SK-N-SH (cell line): ENCODE data around the gene SLC12A6. TPM values are rescaled to one million over a fixed set of nuclear protein-coding genes. Genes with fewer than 3 reads are reported as not detected.

Source experiments
- CTCF ChIA-PET: fragments of 300-600, 350-600 bp; formaldehyde crosslinking; extraction: SDS; loops from one replicate; lab custom pipeline; 2021; lab: Yijun Ruan, JAX
- POLR2A ChIA-PET: fragments of 350-600 bp; sonication (Branson Sonifier 250); formaldehyde crosslinking; extraction: SDS; loops from one replicate; lab custom pipeline; 2020; ENCODE audit warnings: antibody characterized with exemption, inconsistent platforms; lab: Yijun Ruan, JAX
- DNase-seq: peaks from one replicate; pipeline ENCODE4 v3.0.0; 2012
- H2AFZ ChIP-seq: fragments of 200-600 bp; sonication (generic); 2 replicates; pipeline ENCODE4 v1.8.1; 2016; ENCODE audit warnings: antibody characterized with exemption, mild to moderate bottlenecking, low read depth
- H3F3A ChIP-seq: fragments of 200-600 bp; sonication (generic); replicated peaks from 2 replicates; pipeline ENCODE3; 2016; ENCODE audit warnings: antibody characterized with exemption, mild to moderate bottlenecking; ENCODE audit not compliant: insufficient read depth
- H3K27ac ChIP-seq, 2 experiments: fragments of 200-500 bp in 1 of 2; fragments of 200-600 bp in 1 of 2; sonication (Bioruptor generic) in 1 of 2; sonication (generic), shearing (Covaris generic) in 1 of 2; 2 replicates each; pipeline versions ENCODE4 v1.5.1 to v1.6.1; 2014 to 2016; ENCODE audit warnings: low read depth in 2 of 2, inconsistent platforms in 1 of 2, low read length in 1 of 2, mild to moderate bottlenecking in 1 of 2, mixed read lengths in 1 of 2
- H3K27me3 ChIP-seq: fragments of 200-600 bp; sonication (generic), shearing (Covaris generic); 2 replicates; pipeline ENCODE4 v1.6.1; 2016; ENCODE audit warnings: mixed run types; ENCODE audit not compliant: insufficient read depth
- H3K36me3 ChIP-seq, 2 experiments: fragments of 200-500 bp in 1 of 2; fragments of 200-600 bp in 1 of 2; sonication (Bioruptor generic) in 1 of 2; sonication (generic) in 1 of 2; replicated peaks in 1 of 2; 2 replicates each; pipeline versions ENCODE3 to v1.5.1; 2014 to 2016; ENCODE audit warnings: low read length in 1 of 2, mild to moderate bottlenecking in 1 of 2; ENCODE audit not compliant: insufficient read depth in 2 of 2, control insufficient read depth in 1 of 2
- H3K4me1 ChIP-seq, 2 experiments: fragments of 200-500 bp in 1 of 2; fragments of 200-600 bp in 1 of 2; sonication (Bioruptor generic) in 1 of 2; sonication (generic), shearing (Covaris generic) in 1 of 2; 2 replicates each; pipeline versions ENCODE4 v1.5.1 to v1.6.1; 2014 to 2016; ENCODE audit warnings: low read depth in 1 of 2, low read length in 1 of 2, mixed run types in 1 of 2; ENCODE audit not compliant: insufficient read depth in 2 of 2, control insufficient read depth in 1 of 2
- H3K4me2 ChIP-seq: fragments of 200-600 bp; sonication (generic), shearing (Covaris generic); 2 replicates; pipeline ENCODE4 v1.6.1; 2017; ENCODE audit warnings: mixed run types
- H3K4me3 ChIP-seq, 2 experiments: fragments of 200-500 bp in 1 of 2; fragments of 200-600 bp in 1 of 2; sonication (Bioruptor generic) in 1 of 2; sonication (generic), shearing (Covaris generic) in 1 of 2; 2 replicates each; pipeline versions ENCODE4 v1.5.1 to v1.8.1; 2014 to 2016; ENCODE audit warnings: low read depth in 2 of 2, inconsistent platforms in 1 of 2, low read length in 1 of 2, mild to moderate bottlenecking in 1 of 2, mixed read lengths in 1 of 2, moderate library complexity in 1 of 2
- H3K79me2 ChIP-seq: fragments of 200-600 bp; sonication (generic); 2 replicates; pipeline ENCODE4 v1.8.1; 2017; ENCODE audit warnings: mild to moderate bottlenecking; ENCODE audit not compliant: insufficient read depth
- H3K9ac ChIP-seq: fragments of 200-600 bp; sonication (generic); 2 replicates; pipeline ENCODE4 v1.6.1; 2017; ENCODE audit warnings: mixed run types
- H3K9me2 ChIP-seq: fragments of 200-600 bp; sonication (generic); 2 replicates; pipeline ENCODE4 v1.6.1; 2017; ENCODE audit warnings: mixed run types
- H3K9me3 ChIP-seq: fragments of 200-600 bp; sonication (generic); 2 replicates; pipeline ENCODE4 v1.6.1; 2017; ENCODE audit warnings: mixed run types, mild to moderate bottlenecking, moderate library complexity
- H4K20me1 ChIP-seq: fragments of 200-600 bp; sonication (generic); 2 replicates; pipeline ENCODE4 v1.6.1; 2017; ENCODE audit warnings: mild to moderate bottlenecking, mixed run types; ENCODE audit not compliant: insufficient read depth
- CHD2 ChIP-seq: fragments of 150-350 bp; IDR thresholded peaks from 2 replicates; pipeline ENCODE4 v1.6.1; 2018; ENCODE audit warnings: low read length; ENCODE audit not compliant: partially characterized antibody
- ELF1 ChIP-seq: IDR thresholded peaks from 2 replicates; pipeline ENCODE4 v1.4.0; 2012
- FOSL2 ChIP-seq: IDR thresholded peaks from 2 replicates; pipeline ENCODE4 v1.4.0; 2012; ENCODE audit warnings: low read depth, mild to moderate bottlenecking, moderate library complexity, borderline replicate concordance
- IRF3 ChIP-seq: fragments of 150-350 bp; IDR thresholded peaks from 2 replicates; pipeline ENCODE4 v1.6.1; 2016; ENCODE audit warnings: mild to moderate bottlenecking, low read depth, low read length
- JUND ChIP-seq: IDR thresholded peaks from 2 replicates; pipeline ENCODE4 v1.4.0; 2012
- MAX ChIP-seq: IDR thresholded peaks from 2 replicates; pipeline ENCODE4 v1.4.0; 2012; ENCODE audit warnings: low read depth
- MXI1 ChIP-seq: IDR thresholded peaks from 2 replicates; pipeline ENCODE4 v1.6.1; 2012; ENCODE audit warnings: mild to moderate bottlenecking, low read depth, low read length, improper control_type of control experiment
- POLR2AphosphoS5 ChIP-seq: IDR thresholded peaks from 2 replicates; pipeline ENCODE4 v1.6.1; 2012; ENCODE audit warnings: low read depth, low read length
- TAF1 ChIP-seq: IDR thresholded peaks from 2 replicates; pipeline ENCODE4 v1.6.1; 2012; ENCODE audit warnings: low read depth, mild to moderate bottlenecking, low read length, moderate library complexity, borderline replicate concordance
- TEAD4 ChIP-seq: IDR thresholded peaks from 2 replicates; pipeline ENCODE4 v1.4.0; 2012; ENCODE audit warnings: mild to moderate bottlenecking, borderline replicate concordance; ENCODE audit not compliant: insufficient read depth
- WGBS: methylation state at CpG from one replicate; pipeline ENCODE4 v1.1.6; 2017; ENCODE audit warnings: low lambda C conversion rate; 5-methylcytosine and 5-hydroxymethylcytosine counted together
- polyA plus RNA-seq, 3 experiments: library from polyadenylated mRNA; depleted of rRNA; stranded (reverse); fragments of >200 nt; gene quantifications; 2 replicates each; pipeline ENCODE4 v1.2.3, GENCODE V29; 2012
- TF ChIP-seq, protein P1 (sequence below): IDR thresholded peaks from 2 replicates; pipeline ENCODE4; 2012
- TF ChIP-seq, protein P2 (sequence below): fragments of 200-600 bp; sonication (generic); IDR thresholded peaks from 2 replicates; pipeline ENCODE4 v1.6.1; 2017; ENCODE audit warnings: antibody characterized with exemption, mild to moderate bottlenecking, moderate library complexity
- TF ChIP-seq, protein P3 (sequence below): IDR thresholded peaks from 2 replicates; pipeline ENCODE4 v1.4.0; 2012; ENCODE audit warnings: low read depth, borderline replicate concordance

Gene SLC12A6
- polyA plus RNA-seq, 1 of the 3 experiments (the other 2 are of a cell fraction): 7.7 TPM

GRCh38 chr15:34332553-34333120 lies 4.9 kb downstream of the SLC12A6 start:
- H2AFZ ChIP-seq: no peak overlapping the region
- H3K27me3 ChIP-seq: no peaks in the 10 kb centered on the region
- ChIA-PET CTCF (interaction anchor here (1.1 kb wide), 1 partner anchor 10 kb away, joined by 5 read pairs; the partner anchor contains the start of genes NOP10 and NUTM1), POLR2A (no interaction called here)
- WGBS: 88% methylated on average over 6 of the region's 6 CpGs
- DNase-seq: no peak
- H3K9ac ChIP-seq: no peak overlapping the region
- peaks cover 30% of the 10 kb centered on the region for H3K79me2 ChIP-seq
- H3K4me2 ChIP-seq: no peak overlapping the region
- no peaks in the 10 kb centered on the region for H3F3A ChIP-seq
- H3K9me3 ChIP-seq: no peaks in the 10 kb centered on the region
- H4K20me1 ChIP-seq: no peaks in the 10 kb centered on the region
- TF ChIP-seq ELF1: no peak
- TF ChIP-seq, all 33 proteins: peak for 0
- H3K4me1 ChIP-seq: peaks cover 10 to 22% of the 10 kb centered on the region in 2 experiments; a peak in 3 of 4 replicates
- H3K9me2 ChIP-seq: no peaks in the 10 kb centered on the region
- no peak overlapping the region for H3K27ac ChIP-seq
- H3K4me3 ChIP-seq: no peak overlapping the region
- H3K36me3 ChIP-seq: no peaks in the 10 kb centered on the region

GRCh38 chr15:34331809-34332208 lies 5.8 kb downstream of the SLC12A6 start:
- Histone ChIP-seq H3K9me3 (no peaks in the 10 kb centered on the region), H3K9me2 (no peaks in the 10 kb centered on the region), H3K4me1 (peaks cover 7 to 19% of the 10 kb centered on the region in 2 experiments; a peak in 3 of 4 replicates), H4K20me1 (no peaks in the 10 kb centered on the region), H3K4me2 (no peak overlapping the region), H3K36me3 (no peaks in the 10 kb centered on the region), H3K27ac (no peak overlapping the region), H3K27me3 (no peaks in the 10 kb centered on the region), H2AFZ (no peak overlapping the region), H3F3A (no peaks in the 10 kb centered on the region), H3K79me2 (peaks cover 29% of the 10 kb centered on the region), H3K4me3 (no peak overlapping the region), H3K9ac (no peak overlapping the region)
- POLR2A ChIA-PET: no interaction called here
- CTCF ChIA-PET: no interaction called here
- no peak for TF ChIP-seq MXI1
- TF ChIP-seq, protein P1, sequence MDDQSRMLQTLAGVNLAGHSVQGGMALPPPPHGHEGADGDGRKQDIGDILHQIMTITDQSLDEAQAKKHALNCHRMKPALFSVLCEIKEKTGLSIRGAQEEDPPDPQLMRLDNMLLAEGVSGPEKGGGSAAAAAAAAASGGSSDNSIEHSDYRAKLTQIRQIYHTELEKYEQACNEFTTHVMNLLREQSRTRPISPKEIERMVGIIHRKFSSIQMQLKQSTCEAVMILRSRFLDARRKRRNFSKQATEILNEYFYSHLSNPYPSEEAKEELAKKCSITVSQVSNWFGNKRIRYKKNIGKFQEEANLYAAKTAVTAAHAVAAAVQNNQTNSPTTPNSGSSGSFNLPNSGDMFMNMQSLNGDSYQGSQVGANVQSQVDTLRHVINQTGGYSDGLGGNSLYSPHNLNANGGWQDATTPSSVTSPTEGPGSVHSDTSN: no peak
- 94% methylated on average over 2 of the region's 2 CpGs for WGBS
- DNase-seq: no peak

GRCh38 chr15:34330279-34330678 lies 7.3 kb downstream of the SLC12A6 start:
- DNase-seq: no peak
- no peak overlapping the region for H2AFZ ChIP-seq
- ChIA-PET CTCF (interaction anchor here (0.7 to 2.5 kb wide), 3 partner anchors 37 to 441 kb away, joined by 3 to 13 read pairs (median 7); partner anchors contain the start of gene LPCAT4), POLR2A (interaction anchor here (2.3 kb wide), 1 partner anchor 8 kb away, joined by 13 read pairs; the partner anchor contains the start of gene SLC12A6)
- no peaks in the 10 kb centered on the region for H3F3A ChIP-seq
- no peak overlapping the region for H3K27ac ChIP-seq
- H3K9me3 ChIP-seq: no peaks in the 10 kb centered on the region
- H3K9ac ChIP-seq: no peak overlapping the region
- no peaks in the 10 kb centered on the region for H3K36me3 ChIP-seq
- H4K20me1 ChIP-seq: no peaks in the 10 kb centered on the region
- H3K79me2 ChIP-seq: peaks cover 21% of the 10 kb centered on the region
- no peak overlapping the region for H3K4me2 ChIP-seq
- H3K4me3 ChIP-seq: no peak overlapping the region
- no peaks in the 10 kb centered on the region for H3K9me2 ChIP-seq
- no peaks in the 10 kb centered on the region for H3K27me3 ChIP-seq
- 86% methylated on average over 5 of the region's 5 CpGs for WGBS
- peaks cover 0 to 8% of the 10 kb centered on the region in 2 experiments; a peak in 1 of 4 replicates for H3K4me1 ChIP-seq
- TF ChIP-seq TEAD4 (no peak), MAX (no peak), IRF3 (no peak), JUND (no peak), POLR2AphosphoS5 (no peak), FOSL2 (no peak), TAF1 (no peak), CHD2 (no peak)
- TF ChIP-seq, protein P1: no peak
- TF ChIP-seq, protein P2, sequence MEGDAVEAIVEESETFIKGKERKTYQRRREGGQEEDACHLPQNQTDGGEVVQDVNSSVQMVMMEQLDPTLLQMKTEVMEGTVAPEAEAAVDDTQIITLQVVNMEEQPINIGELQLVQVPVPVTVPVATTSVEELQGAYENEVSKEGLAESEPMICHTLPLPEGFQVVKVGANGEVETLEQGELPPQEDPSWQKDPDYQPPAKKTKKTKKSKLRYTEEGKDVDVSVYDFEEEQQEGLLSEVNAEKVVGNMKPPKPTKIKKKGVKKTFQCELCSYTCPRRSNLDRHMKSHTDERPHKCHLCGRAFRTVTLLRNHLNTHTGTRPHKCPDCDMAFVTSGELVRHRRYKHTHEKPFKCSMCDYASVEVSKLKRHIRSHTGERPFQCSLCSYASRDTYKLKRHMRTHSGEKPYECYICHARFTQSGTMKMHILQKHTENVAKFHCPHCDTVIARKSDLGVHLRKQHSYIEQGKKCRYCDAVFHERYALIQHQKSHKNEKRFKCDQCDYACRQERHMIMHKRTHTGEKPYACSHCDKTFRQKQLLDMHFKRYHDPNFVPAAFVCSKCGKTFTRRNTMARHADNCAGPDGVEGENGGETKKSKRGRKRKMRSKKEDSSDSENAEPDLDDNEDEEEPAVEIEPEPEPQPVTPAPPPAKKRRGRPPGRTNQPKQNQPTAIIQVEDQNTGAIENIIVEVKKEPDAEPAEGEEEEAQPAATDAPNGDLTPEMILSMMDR: no peak
- TF ChIP-seq, protein P3, sequence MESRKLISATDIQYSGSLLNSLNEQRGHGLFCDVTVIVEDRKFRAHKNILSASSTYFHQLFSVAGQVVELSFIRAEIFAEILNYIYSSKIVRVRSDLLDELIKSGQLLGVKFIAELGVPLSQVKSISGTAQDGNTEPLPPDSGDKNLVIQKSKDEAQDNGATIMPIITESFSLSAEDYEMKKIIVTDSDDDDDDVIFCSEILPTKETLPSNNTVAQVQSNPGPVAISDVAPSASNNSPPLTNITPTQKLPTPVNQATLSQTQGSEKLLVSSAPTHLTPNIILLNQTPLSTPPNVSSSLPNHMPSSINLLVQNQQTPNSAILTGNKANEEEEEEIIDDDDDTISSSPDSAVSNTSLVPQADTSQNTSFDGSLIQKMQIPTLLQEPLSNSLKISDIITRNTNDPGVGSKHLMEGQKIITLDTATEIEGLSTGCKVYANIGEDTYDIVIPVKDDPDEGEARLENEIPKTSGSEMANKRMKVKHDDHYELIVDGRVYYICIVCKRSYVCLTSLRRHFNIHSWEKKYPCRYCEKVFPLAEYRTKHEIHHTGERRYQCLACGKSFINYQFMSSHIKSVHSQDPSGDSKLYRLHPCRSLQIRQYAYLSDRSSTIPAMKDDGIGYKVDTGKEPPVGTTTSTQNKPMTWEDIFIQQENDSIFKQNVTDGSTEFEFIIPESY: no peak
